HL-60 (cell line): ENCODE measurements around the gene GTF2IRD1.

Source experiments
- CTCF ChIP-seq: IDR thresholded peaks from one replicate; pipeline ENCODE4 v1.5.1; 2011; ENCODE audit warnings: low read length, control low read depth, inconsistent platforms; ENCODE audit not compliant: insufficient read depth
- POLR2AphosphoS5 ChIP-seq: IDR thresholded peaks from 2 replicates; pipeline ENCODE4 v1.6.1; 2012; ENCODE audit warnings: low read depth

GRCh38 chr7:74554178-74554577 is 100.5 kb downstream of the GTF2IRD1 start:
- TF ChIP-seq CTCF, result no peak
- no peak for TF ChIP-seq POLR2AphosphoS5
